Muscle of leg (tissue), 11 donors: ENCODE results near the gene DNLZ. TPM values are rescaled to one million over a fixed set of nuclear protein-coding genes. Genes with fewer than 3 reads are reported as not detected.

Experiments used
- DNase-seq: peaks from one replicate; pipeline ENCODE4 v3.0.0; 2013
- H3K27ac ChIP-seq: one replicate; pipeline ENCODE4 v1.5.1; 2013; ENCODE audit warnings: mild to moderate bottlenecking, low read length, control low read depth
- H3K27me3 ChIP-seq: one replicate; pipeline ENCODE4 v1.6.1; 2013; ENCODE audit warnings: low read length; ENCODE audit not compliant: control insufficient read depth, insufficient read depth
- H3K36me3 ChIP-seq: one replicate; pipeline ENCODE4 v1.6.1; 2013; ENCODE audit warnings: low read length; ENCODE audit not compliant: control insufficient read depth, insufficient read depth
- H3K4me1 ChIP-seq: one replicate; pipeline ENCODE4 v1.6.1; 2013; ENCODE audit warnings: low read length; ENCODE audit not compliant: control insufficient read depth, insufficient read depth
- H3K4me3 ChIP-seq: one replicate; pipeline ENCODE4 v1.5.1; 2013; ENCODE audit warnings: low read length, control low read depth
- H3K9me3 ChIP-seq: replicated peaks from 2 replicates; pipeline ENCODE4 v1.6.1; 2013; ENCODE audit warnings: low read depth, low read length; ENCODE audit not compliant: control insufficient read depth
- WGBS: methylation state at CpG from one replicate; pipeline ENCODE4 v1.1.5; 2013; ENCODE audit warnings: missing lambda C conversion rate; ENCODE audit not compliant: insufficient coverage; 5-methylcytosine and 5-hydroxymethylcytosine counted together
- polyA plus RNA-seq, 8 donors: library from polyadenylated mRNA; unstranded; fragments of 120-200 nt; gene quantifications; one replicate each; pipeline versions ENCODE4 v1.2.1 to v1.2.3, GENCODE V29; 2013; ENCODE audit warnings: inconsistent platforms in 1 of 8, low replicate concordance in 1 of 8; ENCODE audit not compliant: insufficient read length in 8 of 8, insufficient read depth in 1 of 8
- total RNA-seq: library from RNA; stranded (reverse); fragments of 120-200 nt; gene quantifications from one replicate; pipeline ENCODE4 v1.2.4, GENCODE V29; 2013

Gene DNLZ
- total and polyA plus RNA-seq, 9 donors: 8.1 to 31.5 (median 10.4) TPM

- Histone ChIP-seq H3K27me3 (no peaks in the 10 kb centered on the region), H3K9me3 (no peaks in the 10 kb centered on the region), H3K27ac (no peak overlapping the region), H3K4me3 (no peak overlapping the region), H3K4me1 (peaks cover 34% of the 10 kb centered on the region), H3K36me3 (peaks cover 51% of the 10 kb centered on the region)
- DNase-seq: no peak
- 85% methylated on average over 9 of the region's 11 CpGs for WGBS
These were observed 31.0 kb downstream of the DNLZ start for GRCh38 chr9:136332482-136332983.

GRCh38 chr9:136331556-136332481 is 31.7 kb downstream of the DNLZ start:
- H3K4me1 ChIP-seq: peaks cover 37% of the 10 kb centered on the region
- DNase-seq: no peak
- no peak overlapping the region for H3K4me3 ChIP-seq
- 79% methylated on average over 32 of the region's 46 CpGs for WGBS
- H3K36me3 ChIP-seq: peaks cover 44% of the 10 kb centered on the region
- H3K27ac ChIP-seq: no peak overlapping the region
- no peaks in the 10 kb centered on the region for H3K27me3 ChIP-seq
- no peaks in the 10 kb centered on the region for H3K9me3 ChIP-seq

GRCh38 chr9:136331030-136331429 is 32.5 kb downstream of the DNLZ start:
- Histone ChIP-seq H3K4me3 (no peak overlapping the region), H3K9me3 (no peaks in the 10 kb centered on the region), H3K27ac (no peak overlapping the region), H3K27me3 (no peaks in the 10 kb centered on the region), H3K4me1 (peaks cover 45% of the 10 kb centered on the region), H3K36me3 (peaks cover 36% of the 10 kb centered on the region)
- DNase-seq: no peak
- WGBS: 82% methylated on average over 12 of the region's 15 CpGs

- no peak for DNase-seq
- no peak overlapping the region for H3K27ac ChIP-seq
- no peaks in the 10 kb centered on the region for H3K27me3 ChIP-seq
- peaks cover 31% of the 10 kb centered on the region for H3K36me3 ChIP-seq
- peaks cover 49% of the 10 kb centered on the region for H3K4me1 ChIP-seq
- no peak overlapping the region for H3K4me3 ChIP-seq
- no peaks in the 10 kb centered on the region for H3K9me3 ChIP-seq
- 79% methylated on average over 9 of the region's 14 CpGs for WGBS
These were observed 33.0 kb downstream of the DNLZ start for GRCh38 chr9:136330406-136330990.

- Histone ChIP-seq H3K27me3 (no peaks in the 10 kb centered on the region), H3K36me3 (peaks cover 24% of the 10 kb centered on the region), H3K9me3 (no peaks in the 10 kb centered on the region), H3K27ac (peak overlapping the region; percentile 87), H3K4me3 (peak overlapping the region; percentile 61), H3K4me1 (peaks cover 47% of the 10 kb centered on the region)
- DNase-seq: no peak
- 76% methylated on average over 22 of the region's 23 CpGs for WGBS
These were observed 33.7 kb downstream of the DNLZ start for GRCh38 chr9:136329636-136330405.

GRCh38 chr9:136329211-136329627 is 34.3 kb downstream of the DNLZ start:
- WGBS: 30% methylated on average over 19 of the region's 19 CpGs
- Histone ChIP-seq H3K4me1 (peaks cover 49% of the 10 kb centered on the region), H3K4me3 (peak overlapping the region; percentile 61), H3K9me3 (no peaks in the 10 kb centered on the region), H3K36me3 (peaks cover 19% of the 10 kb centered on the region), H3K27ac (peak overlapping the region; percentile 87), H3K27me3 (no peaks in the 10 kb centered on the region)
- no peak for DNase-seq

- H3K27me3 ChIP-seq: no peaks in the 10 kb centered on the region
- peak overlapping the region; percentile 61 for H3K4me3 ChIP-seq
- H3K9me3 ChIP-seq: no peaks in the 10 kb centered on the region
- peaks cover 53% of the 10 kb centered on the region for H3K4me1 ChIP-seq
- WGBS: 9% methylated on average over 14 of the region's 15 CpGs
- peak overlapping the region; percentile 87 for H3K27ac ChIP-seq
- peaks cover 15% of the 10 kb centered on the region for H3K36me3 ChIP-seq
- peak; percentile 78 for DNase-seq
These were observed 34.9 kb downstream of the DNLZ start for GRCh38 chr9:136328622-136329041.

GRCh38 chr9:136328011-136328621 is 35.4 kb downstream of the DNLZ start:
- Histone ChIP-seq H3K4me3 (peak overlapping the region; percentile 61), H3K9me3 (no peaks in the 10 kb centered on the region), H3K27ac (peak overlapping the region; percentile 87), H3K4me1 (peaks cover 58% of the 10 kb centered on the region), H3K36me3 (peaks cover 12% of the 10 kb centered on the region), H3K27me3 (no peaks in the 10 kb centered on the region)
- 9% methylated on average over 12 of the region's 13 CpGs for WGBS
- DNase-seq: no peak

- Histone ChIP-seq H3K27me3 (no peaks in the 10 kb centered on the region), H3K4me3 (peak within 1 kb of the TSS; percentile 61), H3K4me1 (peaks cover 61% of the 10 kb centered on the region), H3K9me3 (no peaks in the 10 kb centered on the region), H3K27ac (peak within 1 kb of the TSS; percentile 87), H3K36me3 (peaks cover 10% of the 10 kb centered on the region)
- peak; percentile 84 for DNase-seq
- under 1% methylated on average over 65 of the region's 88 CpGs for WGBS
These were observed 36.1 kb downstream of the DNLZ start, which contains the start of gene GPSM1 for GRCh38 chr9:136327304-136327974. Gene GPSM1 (plus strand): TSS chr9:136327539. CDS start chr9:136327696, 157 bp downstream.
